Fibroblast of villous mesenchyme (primary cell): ENCODE results near the gene SLC38A8. TPM values are rescaled to one million over a fixed set of nuclear protein-coding genes. Genes with fewer than 3 reads are reported as not detected.

Source experiments
- DNase-seq: peaks from one replicate; pipeline ENCODE4 v3.0.0-alpha.2; 2010; ENCODE audit warnings: low read depth
- H3K4me3 ChIP-seq: 2 replicates; pipeline ENCODE4 v1.5.1; 2011; ENCODE audit warnings: low read depth, mild to moderate bottlenecking, low read length
- CTCF ChIP-seq: IDR thresholded peaks from 2 replicates; pipeline ENCODE4 v1.5.1; 2012; ENCODE audit warnings: low read depth, mild to moderate bottlenecking, low read length; ENCODE audit not compliant: insufficient read depth
- total RNA-seq: library from RNA; depleted of rRNA; stranded (reverse); fragments of >200 nt; gene quantifications from 2 replicates; pipeline ENCODE4 v1.2.3, GENCODE V29; 2012

SLC38A8 gene
- total RNA-seq, 1 donor, result not detected

DNA sequence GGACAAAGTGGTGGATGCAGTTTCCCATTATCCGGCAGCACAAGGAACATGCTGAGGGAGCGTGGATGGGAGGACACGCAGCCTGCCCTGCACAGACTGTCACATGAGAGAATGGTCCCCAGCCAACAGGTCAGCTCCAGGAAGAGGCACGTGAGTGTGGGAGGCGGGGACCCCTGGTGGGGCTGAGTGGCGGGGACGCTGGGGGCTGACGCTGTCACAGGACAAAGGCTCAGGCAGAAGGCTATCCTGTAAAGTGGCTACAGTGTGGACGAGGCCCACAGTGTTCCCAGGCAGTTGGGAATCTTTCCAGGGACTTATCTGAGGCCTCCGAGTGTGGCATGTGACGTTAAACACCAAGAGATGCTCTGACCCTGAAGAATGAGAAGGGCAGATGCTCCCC, 43.7 kb upstream of the SLC38A8 start:
- no peak for TF ChIP-seq CTCF
- DNase-seq, result no peak
- no peak overlapping the region for H3K4me3 ChIP-seq

GRCh38 chr16:84085773-84086172, 43.2 kb upstream of the SLC38A8 start:
- no peak for TF ChIP-seq CTCF
- H3K4me3 ChIP-seq, result no peak overlapping the region
- no peak for DNase-seq

DNA sequence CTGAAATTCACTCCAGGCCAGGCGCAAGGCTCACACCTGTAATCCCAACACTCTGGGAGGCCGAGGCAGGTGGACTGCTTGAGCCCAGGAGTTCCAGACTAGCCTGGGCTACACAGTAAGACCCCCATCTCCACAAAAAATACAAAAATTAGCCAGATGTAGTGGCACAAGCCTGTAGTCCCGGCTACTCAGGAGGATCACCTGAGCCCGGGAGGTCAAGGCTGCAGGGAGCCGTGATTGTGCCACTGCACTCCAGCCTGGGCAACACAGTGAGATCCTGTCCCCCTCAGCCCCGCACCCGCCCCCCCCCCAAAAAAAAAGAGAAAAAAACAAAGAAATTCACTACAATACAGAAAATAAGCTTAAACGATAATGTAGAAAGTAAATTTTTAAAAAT, 42.7 kb upstream of the SLC38A8 start:
- no peak for TF ChIP-seq CTCF
- no peak overlapping the region for H3K4me3 ChIP-seq
- no peak for DNase-seq

- TF ChIP-seq CTCF, result peak; percentile 86
- no peak overlapping the region for H3K4me3 ChIP-seq
- DNase-seq, result peak; percentile 70
Measured at GRCh38 chr16:84084570-84085270, 42.1 kb upstream of the SLC38A8 start.

- TF ChIP-seq CTCF, result no peak
- no peak overlapping the region for H3K4me3 ChIP-seq
- no peak for DNase-seq
Measured at GRCh38 chr16:84082835-84083569, 40.4 kb upstream of the SLC38A8 start.

- H3K4me3 ChIP-seq, result no peak overlapping the region
- no peak for TF ChIP-seq CTCF
- DNase-seq, result no peak
Measured at GRCh38 chr16:84082110-84082509, 39.5 kb upstream of the SLC38A8 start.
